OCI-LY3 (cell line): Measurements from ENCODE around the gene TTLL5.

Source experiments
- CTCF ChIP-seq: fragments of 200-600, 300-600 bp; sonication (generic); IDR thresholded peaks from 2 replicates; pipeline ENCODE4 v1.5.1; 2014; ENCODE audit warnings: antibody characterized with exemption, low read length, low read depth
- EZH2phosphoT487 ChIP-seq: fragments of 200-600 bp; shearing (Covaris generic); IDR thresholded peaks from 2 replicates; pipeline ENCODE4 v1.6.1; 2018; ENCODE audit warnings: antibody characterized with exemption, mixed run types, low read depth

- TF ChIP-seq EZH2phosphoT487 (no peak), CTCF (no peak)
Observed at GRCh38 chr14:75685910-75686309, 24.9 kb downstream of the TTLL5 start.
